KMS-11 (cell line): ENCODE results near the gene GALNT10.

Experiments used
- H2AFZ ChIP-seq: fragments of 200-600 bp; sonication (generic); 2 replicates; pipeline ENCODE4 v1.6.1; 2016; ENCODE audit warnings: antibody characterized with exemption, mixed run types, low read depth
- H3K27ac ChIP-seq: fragments of 200-600 bp; sonication (generic); 2 replicates; pipeline ENCODE4 v1.6.1; 2016; ENCODE audit warnings: mild to moderate bottlenecking, mixed run types
- H3K27me3 ChIP-seq: fragments of 200-600 bp; sonication (generic); 2 replicates; pipeline ENCODE4 v1.6.1; 2017; ENCODE audit warnings: mild to moderate bottlenecking, low read depth, mixed run types, moderate library complexity; ENCODE audit not compliant: insufficient read depth
- H3K36me3 ChIP-seq: fragments of 200-600 bp; sonication (generic); 2 replicates; pipeline ENCODE4 v1.6.1; 2017; ENCODE audit warnings: mild to moderate bottlenecking, mixed run types; ENCODE audit not compliant: insufficient read depth
- H3K4me1 ChIP-seq: fragments of 200-600 bp; sonication (generic); 2 replicates; pipeline ENCODE4 v1.6.1; 2016; ENCODE audit warnings: mild to moderate bottlenecking, low read depth, mixed run types; ENCODE audit not compliant: poor library complexity, severe bottlenecking
- H3K4me2 ChIP-seq: fragments of 200-600 bp; sonication (generic); 2 replicates; pipeline ENCODE4 v1.7.0; 2016; ENCODE audit warnings: mild to moderate bottlenecking, mixed run types
- H3K4me3 ChIP-seq: fragments of 200-600 bp; sonication (generic); IDR thresholded peaks from 2 replicates; pipeline ENCODE4 v1.6.1; 2017; ENCODE audit warnings: low read depth, low read length, mixed read lengths; ENCODE audit not compliant: insufficient read depth
- H3K79me2 ChIP-seq: fragments of 200-600 bp; sonication (generic); 2 replicates; pipeline ENCODE4 v1.6.1; 2016; ENCODE audit warnings: low read depth, mixed run types; ENCODE audit not compliant: insufficient read depth
- H3K9ac ChIP-seq: fragments of 200-600 bp; sonication (generic); 2 replicates; pipeline ENCODE4 v1.6.1; 2016; ENCODE audit warnings: mild to moderate bottlenecking, mixed run types
- H4K20me1 ChIP-seq: fragments of 200-600 bp; sonication (generic); 2 replicates; pipeline ENCODE4 v1.6.1; 2016; ENCODE audit warnings: mild to moderate bottlenecking, mixed run types; ENCODE audit not compliant: insufficient read depth
- TF ChIP-seq, protein P1 (sequence below): fragments of 200-600 bp; sonication (generic); conservative IDR thresholded peaks from 2 replicates; pipeline ENCODE4 v1.6.1; 2017; ENCODE audit warnings: low read depth, mild to moderate bottlenecking, antibody characterized with exemption, low read length, moderate library complexity, mixed read lengths

The GALNT10 gene

DNA sequence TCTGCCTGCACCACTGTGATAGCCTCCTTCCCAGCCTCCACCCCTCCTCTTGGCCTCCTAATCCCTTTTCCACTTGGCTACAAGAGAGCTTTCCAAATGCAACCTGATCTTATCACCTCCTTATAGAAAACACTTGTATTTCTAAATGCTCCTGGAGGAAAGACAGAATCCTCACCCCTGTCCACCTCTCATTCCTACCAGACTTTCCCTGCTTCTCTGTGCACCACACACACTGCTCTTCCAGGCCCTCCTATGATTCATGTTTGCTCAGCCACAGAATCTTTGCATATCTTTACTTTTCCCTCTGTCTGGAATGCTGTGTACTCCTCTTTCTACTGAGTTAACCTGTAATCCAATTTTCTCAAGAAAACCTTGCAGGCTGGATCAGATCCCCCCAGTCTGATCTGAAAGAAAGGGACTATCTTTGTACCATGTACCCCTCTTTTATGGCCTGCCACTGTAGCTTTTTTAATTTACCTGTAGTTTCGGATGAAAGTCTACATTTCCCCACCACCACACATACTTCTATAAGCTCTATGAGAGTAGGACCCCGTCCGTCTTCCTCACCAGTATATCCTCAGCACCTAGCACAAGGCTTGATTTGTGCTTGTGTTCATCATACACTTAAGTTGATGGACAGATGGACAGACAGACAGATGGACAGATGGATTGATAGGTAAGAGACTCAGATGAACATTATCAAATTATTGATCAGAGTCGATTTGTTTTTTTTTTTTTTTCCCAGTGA lies 95.3 kb downstream of the GALNT10 start:
- H4K20me1 ChIP-seq = no peaks in the 10 kb centered on the region
- H3K27ac ChIP-seq = no peak overlapping the region
- no peak overlapping the region for H3K9ac ChIP-seq
- TF ChIP-seq, protein P1, sequence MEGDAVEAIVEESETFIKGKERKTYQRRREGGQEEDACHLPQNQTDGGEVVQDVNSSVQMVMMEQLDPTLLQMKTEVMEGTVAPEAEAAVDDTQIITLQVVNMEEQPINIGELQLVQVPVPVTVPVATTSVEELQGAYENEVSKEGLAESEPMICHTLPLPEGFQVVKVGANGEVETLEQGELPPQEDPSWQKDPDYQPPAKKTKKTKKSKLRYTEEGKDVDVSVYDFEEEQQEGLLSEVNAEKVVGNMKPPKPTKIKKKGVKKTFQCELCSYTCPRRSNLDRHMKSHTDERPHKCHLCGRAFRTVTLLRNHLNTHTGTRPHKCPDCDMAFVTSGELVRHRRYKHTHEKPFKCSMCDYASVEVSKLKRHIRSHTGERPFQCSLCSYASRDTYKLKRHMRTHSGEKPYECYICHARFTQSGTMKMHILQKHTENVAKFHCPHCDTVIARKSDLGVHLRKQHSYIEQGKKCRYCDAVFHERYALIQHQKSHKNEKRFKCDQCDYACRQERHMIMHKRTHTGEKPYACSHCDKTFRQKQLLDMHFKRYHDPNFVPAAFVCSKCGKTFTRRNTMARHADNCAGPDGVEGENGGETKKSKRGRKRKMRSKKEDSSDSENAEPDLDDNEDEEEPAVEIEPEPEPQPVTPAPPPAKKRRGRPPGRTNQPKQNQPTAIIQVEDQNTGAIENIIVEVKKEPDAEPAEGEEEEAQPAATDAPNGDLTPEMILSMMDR = no peak
- H3K79me2 ChIP-seq = no peaks in the 10 kb centered on the region
- no peaks in the 10 kb centered on the region for H3K27me3 ChIP-seq
- H3K4me1 ChIP-seq = no peaks in the 10 kb centered on the region
- H3K36me3 ChIP-seq = no peaks in the 10 kb centered on the region
- no peak overlapping the region for H3K4me3 ChIP-seq
- H3K4me2 ChIP-seq = no peak overlapping the region
- H2AFZ ChIP-seq = no peak overlapping the region

DNA sequence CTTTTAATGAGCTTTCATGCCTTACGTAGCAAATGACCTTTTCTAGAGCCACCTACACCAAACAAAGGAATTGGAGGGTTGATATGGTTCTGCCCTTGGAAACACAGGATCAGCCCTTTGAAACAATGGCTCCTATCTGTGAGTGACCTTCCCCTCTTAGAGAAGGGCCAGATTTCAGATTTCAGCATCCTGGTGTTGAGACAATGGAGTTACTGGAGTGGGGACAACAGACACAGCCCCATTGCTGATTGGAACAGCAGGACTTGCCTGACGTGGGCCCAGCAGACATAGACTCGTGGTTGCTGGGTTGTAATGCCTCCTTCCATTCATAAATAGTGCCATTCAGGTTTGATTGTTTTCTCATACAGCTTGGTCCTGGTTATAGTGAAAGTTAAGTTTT lies 96.0 kb downstream of the GALNT10 start:
- Histone ChIP-seq H3K27ac (no peak overlapping the region), H3K9ac (no peak overlapping the region), H3K4me2 (no peak overlapping the region), H3K27me3 (no peaks in the 10 kb centered on the region), H4K20me1 (no peaks in the 10 kb centered on the region), H2AFZ (no peak overlapping the region), H3K4me3 (no peak overlapping the region), H3K79me2 (no peaks in the 10 kb centered on the region), H3K4me1 (peaks cover 3% of the 10 kb centered on the region), H3K36me3 (no peaks in the 10 kb centered on the region)
- TF ChIP-seq, protein P1 = no peak

DNA sequence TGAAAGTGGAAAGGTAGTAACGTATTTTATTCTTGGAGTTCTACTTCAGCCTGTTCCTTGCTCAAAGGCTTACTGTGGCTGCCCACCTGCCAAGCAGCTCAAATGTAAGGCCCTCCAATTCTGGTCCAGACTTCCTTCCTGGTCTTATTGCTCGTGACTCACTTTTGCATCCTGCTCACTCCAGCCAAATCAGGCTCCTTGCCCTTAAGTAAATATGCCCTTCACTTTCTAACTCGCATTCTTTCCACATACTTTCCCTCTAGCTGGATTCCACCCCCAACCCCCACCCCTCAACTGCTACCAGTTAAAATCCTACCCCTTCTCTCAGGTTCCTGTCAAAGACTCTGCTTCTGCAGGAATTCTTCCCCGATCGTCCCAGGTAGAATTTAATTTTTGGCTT lies 96.6 kb downstream of the GALNT10 start:
- Histone ChIP-seq H3K9ac (no peak overlapping the region), H2AFZ (no peak overlapping the region), H3K79me2 (no peaks in the 10 kb centered on the region), H3K4me3 (no peak overlapping the region), H3K4me2 (no peak overlapping the region), H3K27ac (no peak overlapping the region), H4K20me1 (no peaks in the 10 kb centered on the region), H3K36me3 (no peaks in the 10 kb centered on the region), H3K27me3 (no peaks in the 10 kb centered on the region), H3K4me1 (peaks cover 9% of the 10 kb centered on the region)
- TF ChIP-seq, protein P1 = no peak

DNA sequence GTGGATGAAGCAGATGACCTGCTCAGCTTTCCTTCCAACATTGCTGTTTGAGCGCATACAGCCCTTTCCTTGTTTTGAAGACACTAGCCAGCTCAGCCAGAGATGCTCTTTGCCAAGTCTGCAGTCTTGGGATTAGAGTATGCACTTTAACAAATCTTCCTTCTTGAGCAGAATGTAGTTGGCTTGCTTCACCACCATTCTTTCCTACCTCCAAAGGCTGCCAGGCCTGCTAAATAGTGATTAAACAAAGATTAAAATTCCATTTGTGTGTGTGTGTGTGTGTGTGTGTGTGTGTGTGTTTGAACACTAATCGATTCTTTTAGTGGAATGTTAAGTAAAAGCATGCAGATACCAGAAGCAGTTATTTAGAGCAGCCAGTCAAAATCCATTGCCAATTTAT lies 97.6 kb downstream of the GALNT10 start:
- H2AFZ ChIP-seq = no peak overlapping the region
- peaks cover 16% of the 10 kb centered on the region for H3K4me1 ChIP-seq

More for the DNA sequence above, 97.6 kb downstream of the GALNT10 start:
- Histone ChIP-seq H3K36me3 (no peaks in the 10 kb centered on the region), H3K9ac (no peak overlapping the region), H4K20me1 (no peaks in the 10 kb centered on the region), H3K27me3 (no peaks in the 10 kb centered on the region), H3K27ac (no peak overlapping the region), H3K79me2 (no peaks in the 10 kb centered on the region), H3K4me2 (no peak overlapping the region), H3K4me3 (no peak overlapping the region)
- TF ChIP-seq, protein P1 = no peak
